HG03108 (cell line): Measurements from ENCODE around the gene METTL2A.
A peak's percentile ranks its signal among the peaks of the same experiment; 100 is the strongest.
"Not testable (repeated sequence)": the region's sequence is repeated elsewhere in the genome, so short reads cannot be mapped to it uniquely, and the experiment has no call there.

Source experiments
- ATAC-seq: cut with Tn5 transposase; IDR thresholded peaks from one replicate; pipeline ENCODE4 v1.9.1; 2021; ENCODE audit warnings: moderate library complexity; ENCODE audit not compliant: unreplicated experiment

The METTL2A gene

DNA sequence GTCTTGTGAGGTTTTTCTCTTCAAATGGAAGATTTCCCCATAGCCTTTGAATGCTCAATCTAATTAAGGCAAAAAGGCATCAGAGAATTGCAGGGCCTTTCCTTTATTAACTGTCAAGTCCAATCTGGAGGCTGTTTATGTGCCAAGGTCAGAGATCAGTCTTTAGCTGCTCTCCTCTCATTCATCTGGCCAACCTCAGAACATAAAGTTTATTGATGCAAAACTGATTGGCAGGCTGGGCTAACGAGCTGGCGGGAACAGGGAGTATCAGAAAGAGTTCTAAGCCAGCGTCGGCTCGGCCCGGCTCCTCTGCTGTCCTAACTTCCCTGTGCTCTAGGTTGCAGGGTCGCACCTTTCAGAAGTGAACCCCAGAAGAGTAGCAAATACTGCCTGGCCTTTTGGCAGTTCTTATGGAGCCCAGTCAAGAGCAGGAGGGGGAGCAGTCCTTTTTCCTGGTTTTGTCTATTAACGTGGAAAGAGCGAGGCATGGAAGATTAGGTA, 47.7 kb downstream of the METTL2A start:
- not testable (repeated sequence) for ATAC-seq

DNA sequence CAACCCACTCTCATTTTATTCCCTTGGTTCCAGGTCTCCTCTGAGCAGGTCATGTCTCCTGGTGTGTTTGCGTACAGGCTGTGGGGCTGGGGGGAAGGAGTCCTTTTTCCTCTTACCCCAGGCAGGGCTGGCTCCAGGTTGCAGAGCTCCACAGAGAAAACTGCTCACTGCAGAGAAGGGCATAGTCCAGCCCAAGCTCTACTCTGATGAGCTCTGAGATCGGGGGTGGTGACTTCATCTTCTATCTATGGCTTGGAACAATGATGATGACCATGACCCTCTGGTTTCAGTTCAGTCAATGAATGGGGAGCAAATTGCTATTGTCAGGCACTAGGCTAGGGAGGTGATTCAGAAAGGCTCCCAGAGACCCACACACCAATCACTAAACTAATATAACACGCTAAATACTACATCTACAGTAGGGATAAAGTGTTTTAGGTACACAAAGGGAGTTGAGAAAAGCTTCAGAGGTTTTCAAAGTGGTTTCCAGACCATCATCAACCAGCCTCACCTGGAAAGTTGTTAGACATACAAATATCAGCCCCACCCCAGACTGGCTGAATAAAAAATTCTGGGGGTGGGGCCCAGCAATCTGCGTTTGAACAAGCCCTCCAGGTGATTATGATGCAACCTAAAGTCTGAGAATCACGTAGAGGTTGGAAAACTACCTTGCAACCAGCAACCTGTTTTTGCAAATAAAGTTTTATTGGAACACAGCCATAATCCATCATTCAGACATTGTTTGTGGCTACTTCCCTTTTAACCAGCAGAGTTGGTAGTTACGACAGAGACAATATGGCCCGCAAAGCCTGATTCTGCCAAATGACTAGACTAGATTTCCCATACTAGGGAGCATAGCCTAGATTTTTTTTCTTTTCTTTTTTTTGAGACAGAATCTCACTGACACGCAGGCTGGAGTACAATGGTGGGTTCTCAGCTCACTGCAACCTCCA, 49.6 kb downstream of the METTL2A start:
- not testable (repeated sequence) for ATAC-seq

DNA sequence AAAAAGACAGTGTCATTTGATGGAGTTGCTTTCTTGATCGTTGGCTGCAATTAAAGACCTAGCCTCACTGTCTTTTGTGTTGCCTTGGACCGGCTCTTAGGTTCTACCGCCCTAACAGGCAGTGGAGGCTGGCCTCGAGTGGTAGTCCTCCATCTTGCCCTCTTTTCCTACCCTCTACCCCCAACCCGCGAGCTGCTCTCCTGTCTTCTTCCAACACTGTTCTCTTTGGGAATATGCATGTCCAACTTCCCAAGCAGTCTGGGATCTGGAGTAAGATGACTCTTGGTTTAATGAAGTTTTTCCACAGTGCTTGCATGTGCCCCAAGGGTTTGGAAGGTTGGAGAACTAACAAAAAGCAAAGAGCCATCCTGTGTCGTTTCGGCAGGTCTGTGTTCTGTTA, 53.4 kb downstream of the METTL2A start:
- not testable (repeated sequence) for ATAC-seq

DNA sequence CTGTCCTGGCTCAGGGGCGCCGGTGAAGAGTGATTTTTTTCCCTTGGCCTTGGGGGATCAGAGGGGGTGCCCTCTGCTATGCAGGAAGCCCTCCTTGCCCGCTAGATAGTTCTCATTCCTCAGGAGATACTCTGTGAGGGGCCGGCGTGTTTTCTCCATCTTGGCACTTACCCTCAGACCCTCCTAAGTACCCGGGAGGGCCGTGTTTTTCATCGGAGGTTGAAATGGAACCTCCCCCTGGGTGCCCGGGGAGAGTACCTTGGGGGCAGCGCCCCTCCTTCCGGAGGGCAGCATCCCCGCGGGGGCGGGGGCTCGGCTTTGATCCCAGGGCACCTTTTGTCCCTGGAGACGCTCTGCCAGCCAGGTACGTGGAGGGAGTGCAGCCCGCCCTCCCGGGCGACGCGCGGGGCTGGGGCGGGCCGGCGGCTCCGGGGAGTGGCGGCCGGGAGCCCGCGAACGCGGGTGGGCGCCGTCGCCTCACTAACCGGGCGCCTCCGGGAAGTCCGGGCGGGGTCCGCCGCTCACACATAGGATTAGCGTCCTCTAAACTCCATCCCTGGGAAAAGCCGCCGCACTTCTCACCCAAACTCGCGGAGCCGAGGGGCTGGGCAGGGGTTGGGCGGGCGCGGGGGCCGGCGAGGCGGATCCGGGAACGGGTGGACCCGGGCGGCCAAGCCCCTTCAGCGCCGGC, 54.2 kb downstream of the METTL2A start:
- peak; percentile 19 for ATAC-seq

DNA sequence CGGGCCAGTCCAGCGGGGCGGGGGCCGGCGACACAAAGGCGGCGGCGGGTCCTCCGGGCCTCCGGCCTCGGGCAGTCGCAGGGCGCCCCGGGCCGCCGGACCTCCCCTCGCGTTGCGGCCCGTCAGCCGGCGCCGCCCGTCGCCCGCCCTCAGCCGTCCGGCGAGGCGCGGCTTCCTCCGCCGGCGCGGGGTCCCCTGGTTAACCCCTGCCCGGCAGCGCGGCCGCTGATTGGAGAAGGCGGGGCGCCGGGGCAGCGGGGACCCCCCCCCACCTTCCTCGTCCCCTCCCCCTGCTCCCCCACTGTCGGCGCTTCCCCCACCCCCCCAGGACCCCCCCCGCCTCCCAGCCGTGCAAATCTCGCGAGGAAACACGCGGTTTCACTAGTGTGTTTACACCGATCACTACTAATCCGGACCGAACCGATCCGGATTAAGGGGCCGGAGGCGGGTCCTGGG, 54.8 kb downstream of the METTL2A start, which contains the start of gene TLK2:
Gene TLK2, plus strand, starts transcription at position 402 of the 456 bp plus-strand sequence. CDS start 2,301 bp downstream, outside the sequence.
- ATAC-seq: peak; percentile 74

DNA sequence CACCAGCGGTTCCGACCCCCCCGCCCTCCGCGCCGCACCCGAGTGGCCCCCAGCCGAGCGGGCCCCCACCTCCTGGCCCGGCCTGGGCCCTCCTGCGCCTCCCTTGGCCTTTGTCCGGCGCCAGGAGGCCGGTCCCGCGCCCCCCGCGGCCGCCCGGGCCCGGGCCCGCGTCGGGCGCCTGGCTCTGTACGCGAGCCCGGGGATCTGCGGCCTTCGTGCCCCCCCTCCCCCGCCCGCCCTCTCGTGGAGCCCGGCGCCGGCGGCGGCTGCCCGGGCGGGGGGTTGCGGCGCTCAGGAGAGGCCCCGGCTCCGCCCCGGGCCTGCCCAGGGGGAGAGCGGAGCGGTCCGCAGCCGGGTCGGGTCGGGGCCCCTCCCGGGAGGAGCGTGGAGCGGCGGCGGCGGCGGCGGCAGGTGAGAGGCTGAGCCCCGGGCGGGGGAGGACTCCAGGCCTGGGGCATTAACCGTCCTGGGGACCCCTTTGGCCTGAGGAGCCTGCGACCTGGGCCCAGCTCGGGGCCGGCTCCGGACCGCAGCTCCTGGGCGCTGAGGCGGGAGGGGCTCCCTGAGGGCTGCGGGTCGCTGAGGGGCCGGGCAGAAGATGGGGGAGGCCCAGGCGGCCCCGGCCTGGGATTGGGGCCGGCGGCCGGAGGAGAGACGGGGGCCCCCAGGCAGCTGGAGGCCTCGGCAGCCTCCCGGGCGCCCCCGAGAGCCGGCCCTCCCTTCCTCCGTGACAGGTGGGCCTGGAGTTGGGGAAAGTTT, 55.4 kb downstream of the METTL2A start:
- peak; percentile 26 for ATAC-seq

DNA sequence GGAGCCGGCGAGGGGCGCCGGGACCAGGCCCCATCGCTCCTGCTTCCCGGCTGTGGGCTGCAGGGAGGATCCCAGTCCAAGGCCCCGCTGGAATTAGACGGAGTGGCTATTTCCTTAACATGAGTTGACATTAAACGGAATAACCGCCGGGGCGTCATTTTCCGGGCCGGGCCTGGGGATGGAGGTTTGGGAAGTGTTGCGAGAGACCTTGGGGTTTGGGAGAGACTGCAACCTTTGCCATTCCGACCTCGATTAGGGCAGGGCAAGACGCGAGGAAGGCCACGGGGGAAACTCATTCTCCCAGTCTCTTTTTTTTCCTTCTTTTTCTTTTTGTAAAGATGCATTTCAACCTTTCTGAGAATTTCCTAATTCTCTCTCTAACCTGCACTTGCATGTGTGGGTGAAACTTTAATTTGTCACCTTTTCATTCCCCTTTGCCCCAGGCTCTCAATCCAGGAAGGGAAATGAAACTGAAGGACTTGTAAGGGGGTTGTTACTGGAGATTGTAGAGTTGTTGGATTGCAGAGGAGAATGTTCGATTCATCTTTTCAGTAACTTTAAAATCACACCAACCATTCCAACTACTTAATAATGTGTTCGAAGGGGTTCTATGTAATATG, 56.1 kb downstream of the METTL2A start:
- not testable (repeated sequence) for ATAC-seq

DNA sequence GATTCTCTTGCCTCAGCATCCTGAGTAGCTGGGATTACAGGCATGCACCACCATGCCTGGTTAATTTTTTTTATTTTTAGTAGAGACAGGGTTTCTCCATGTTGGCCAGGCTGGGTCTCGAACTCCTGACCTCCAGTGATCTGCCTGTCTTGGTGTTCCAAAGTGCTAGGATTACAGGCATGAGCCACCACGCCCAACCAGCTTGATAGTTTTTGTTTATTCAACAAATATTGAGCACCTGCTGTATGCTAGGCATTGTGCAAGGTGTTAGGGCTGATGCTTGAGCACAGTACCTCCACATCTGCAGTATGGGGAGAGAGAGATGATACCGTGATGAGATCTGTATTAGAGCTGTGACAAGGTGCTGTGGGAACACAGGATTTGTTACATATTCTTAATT, 58.9 kb downstream of the METTL2A start:
- ATAC-seq: not testable (repeated sequence)

DNA sequence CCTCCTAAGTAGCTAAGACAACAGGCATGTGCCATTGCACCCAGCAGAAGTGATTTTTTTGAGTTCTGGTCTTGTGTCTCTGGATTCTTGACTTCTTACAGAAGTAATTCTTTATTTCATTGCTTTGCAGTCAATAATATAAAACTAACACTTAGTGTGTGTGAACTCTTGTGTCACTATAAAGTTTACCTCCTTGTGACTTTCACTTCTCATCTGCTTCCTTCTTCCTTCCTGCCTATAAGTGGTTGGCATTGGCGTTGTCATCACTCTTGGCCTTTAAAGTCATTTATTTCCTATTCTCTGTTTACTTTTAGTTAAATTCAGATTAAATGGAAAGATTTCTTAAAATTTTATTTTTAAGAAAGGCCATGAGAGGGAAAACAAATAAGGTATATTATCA, 67.3 kb downstream of the METTL2A start:
- not testable (repeated sequence) for ATAC-seq

DNA sequence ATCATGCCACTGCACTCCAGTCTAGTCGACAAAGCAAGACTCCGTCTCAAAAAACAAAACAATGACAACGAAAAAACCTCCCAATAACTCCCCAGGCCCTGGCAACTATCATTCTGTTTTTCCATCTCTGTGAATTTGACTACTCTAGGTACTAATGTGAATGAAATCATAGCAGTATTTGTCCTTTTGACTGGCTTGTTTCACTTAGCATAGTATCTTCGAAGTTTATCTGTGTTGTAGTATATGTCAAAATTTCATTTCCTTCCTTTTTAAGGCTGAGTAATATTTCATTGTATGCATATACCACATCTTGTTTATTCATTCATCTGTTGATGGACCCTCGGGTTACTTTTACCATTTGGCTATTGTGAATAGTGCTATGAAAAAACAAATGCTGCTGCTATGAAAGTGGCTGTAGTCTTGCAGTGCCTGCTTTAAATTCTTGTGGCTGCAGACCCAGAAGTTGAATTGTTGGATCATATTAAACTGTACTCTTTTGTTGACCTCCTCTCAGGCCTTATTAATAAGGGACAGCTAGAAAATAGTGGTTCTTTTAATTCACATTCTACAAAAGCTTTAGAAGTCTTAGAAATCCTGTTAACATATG, 69.5 kb downstream of the METTL2A start:
- ATAC-seq: not testable (repeated sequence)

DNA sequence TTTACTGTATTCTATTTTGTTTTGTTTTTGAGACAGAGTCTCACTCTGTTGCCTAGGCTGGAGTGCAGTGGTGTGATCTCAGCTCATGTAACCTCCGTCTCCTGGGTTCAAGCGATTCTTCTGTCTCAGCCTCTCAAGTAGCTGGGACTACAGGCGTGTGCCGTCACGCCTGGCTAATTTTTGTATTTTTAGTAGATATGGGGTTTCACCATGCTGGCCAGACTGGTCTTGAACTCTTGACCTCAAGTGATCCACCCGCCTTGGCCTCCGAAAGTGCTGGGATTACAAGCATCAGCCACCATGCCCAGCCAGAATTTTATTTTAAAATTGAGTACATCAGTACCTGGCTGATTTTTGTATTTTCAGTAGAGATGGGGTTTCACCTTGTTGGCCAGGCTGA, 70.4 kb downstream of the METTL2A start:
- not testable (repeated sequence) for ATAC-seq

DNA sequence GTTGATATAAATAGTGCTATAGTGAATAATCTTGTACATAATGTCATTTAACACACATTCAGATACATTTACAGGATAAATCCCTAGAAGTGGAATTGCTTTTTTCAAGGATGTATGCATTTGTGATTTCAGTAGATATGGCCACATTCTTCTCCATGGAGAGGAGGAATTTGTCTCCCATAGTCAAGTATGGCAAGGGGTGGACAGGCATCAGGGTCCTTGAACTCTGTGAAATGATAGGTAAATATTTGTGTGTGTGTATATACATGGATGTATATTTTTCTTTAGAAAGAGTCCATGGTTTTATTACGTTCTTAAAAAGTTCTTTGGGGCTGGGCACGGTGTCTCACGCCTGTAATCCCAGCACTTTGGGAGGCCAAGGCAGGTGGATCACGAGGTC, 72.6 kb downstream of the METTL2A start:
- ATAC-seq: not testable (repeated sequence)

DNA sequence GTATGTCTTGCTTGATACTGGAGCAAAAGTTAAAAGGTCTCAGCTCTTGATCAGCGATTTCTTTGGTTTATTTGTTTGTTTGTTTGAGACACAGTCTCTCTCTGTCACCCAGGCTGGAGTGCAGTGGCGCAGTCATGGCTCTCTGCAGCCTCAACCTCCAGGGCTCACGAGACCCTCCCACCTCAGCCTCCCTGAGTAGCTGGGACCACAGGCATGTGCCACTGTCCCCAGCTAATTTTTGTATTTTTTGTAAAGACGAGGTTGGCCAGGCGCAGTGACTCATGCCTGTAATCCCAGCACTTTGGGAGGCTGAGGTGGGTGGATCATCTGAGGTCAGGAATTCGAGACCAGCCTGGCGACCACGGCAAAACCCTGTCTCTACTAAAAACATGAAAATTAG, 75.1 kb downstream of the METTL2A start:
- not testable (repeated sequence) for ATAC-seq
